Measurements from ENCODE around the gene SHISA7. TPM values are rescaled to one million over a fixed set of nuclear protein-coding genes. Genes with fewer than 3 reads are reported as not detected.

Gene SHISA7
- total RNA-seq, 1 donor from 2014 or later, result 0.10 TPM

GRCh38 chr19:55482967-55483705, 40.0 kb upstream of the SHISA7 start:
- Mint-ChIP-seq H3K9me3 (ENCODE audit: low read depth) (no peaks in the 10 kb centered on the region), H3K36me3 (ENCODE audit: insufficient read depth) (peaks cover 6% of the 10 kb centered on the region), H3K4me1 (ENCODE audit: low read depth) (peaks cover 16% of the 10 kb centered on the region), H3K27me3 (no peaks in the 10 kb centered on the region), H3K4me3 (ENCODE audit: low read depth) (no peak overlapping the region), H3K27ac (no peak overlapping the region)
- no peak for DNase-seq (ENCODE audit: low spot score, unreplicated experiment)
- TF ChIP-seq, protein P1, sequence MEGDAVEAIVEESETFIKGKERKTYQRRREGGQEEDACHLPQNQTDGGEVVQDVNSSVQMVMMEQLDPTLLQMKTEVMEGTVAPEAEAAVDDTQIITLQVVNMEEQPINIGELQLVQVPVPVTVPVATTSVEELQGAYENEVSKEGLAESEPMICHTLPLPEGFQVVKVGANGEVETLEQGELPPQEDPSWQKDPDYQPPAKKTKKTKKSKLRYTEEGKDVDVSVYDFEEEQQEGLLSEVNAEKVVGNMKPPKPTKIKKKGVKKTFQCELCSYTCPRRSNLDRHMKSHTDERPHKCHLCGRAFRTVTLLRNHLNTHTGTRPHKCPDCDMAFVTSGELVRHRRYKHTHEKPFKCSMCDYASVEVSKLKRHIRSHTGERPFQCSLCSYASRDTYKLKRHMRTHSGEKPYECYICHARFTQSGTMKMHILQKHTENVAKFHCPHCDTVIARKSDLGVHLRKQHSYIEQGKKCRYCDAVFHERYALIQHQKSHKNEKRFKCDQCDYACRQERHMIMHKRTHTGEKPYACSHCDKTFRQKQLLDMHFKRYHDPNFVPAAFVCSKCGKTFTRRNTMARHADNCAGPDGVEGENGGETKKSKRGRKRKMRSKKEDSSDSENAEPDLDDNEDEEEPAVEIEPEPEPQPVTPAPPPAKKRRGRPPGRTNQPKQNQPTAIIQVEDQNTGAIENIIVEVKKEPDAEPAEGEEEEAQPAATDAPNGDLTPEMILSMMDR (IDR thresholded peaks at IDR 0.05; ENCODE audit: unreplicated experiment), result no peak

DNA sequence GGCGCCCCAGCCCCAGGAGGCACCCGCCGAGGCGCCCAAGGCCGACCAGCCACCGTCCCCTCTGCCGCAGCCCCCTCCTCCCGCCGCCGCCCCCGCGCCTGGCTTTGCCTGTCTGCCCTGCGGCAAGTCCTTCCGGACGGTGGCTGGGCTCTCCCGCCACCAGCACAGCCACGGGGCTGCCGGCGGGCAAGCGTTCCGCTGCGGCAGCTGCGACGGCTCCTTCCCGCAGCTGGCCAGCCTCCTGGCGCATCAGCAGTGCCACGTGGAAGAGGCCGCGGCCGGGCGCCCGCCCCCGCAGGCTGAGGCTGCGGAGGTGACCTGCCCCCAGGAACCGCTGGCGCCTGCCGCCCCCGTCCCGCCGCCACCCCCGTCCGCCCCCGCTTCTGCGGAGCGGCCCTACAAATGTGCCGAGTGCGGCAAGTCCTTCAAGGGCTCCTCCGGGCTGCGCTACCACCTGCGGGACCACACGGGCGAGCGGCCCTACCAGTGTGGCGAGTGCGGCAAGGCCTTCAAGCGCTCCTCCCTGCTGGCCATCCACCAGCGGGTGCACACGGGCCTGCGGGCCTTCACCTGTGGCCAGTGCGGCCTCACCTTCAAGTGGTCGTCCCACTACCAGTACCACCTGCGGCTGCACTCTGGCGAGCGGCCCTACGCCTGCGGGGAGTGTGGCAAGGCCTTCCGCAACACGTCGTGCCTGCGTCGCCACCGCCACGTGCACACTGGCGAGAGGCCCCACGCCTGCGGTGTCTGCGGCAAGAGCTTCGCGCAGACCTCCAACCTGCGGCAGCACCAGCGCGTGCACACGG, 39.3 kb upstream of the SHISA7 start:
- H3K27ac Mint-ChIP-seq, result no peak overlapping the region
- H3K27me3 Mint-ChIP-seq, result no peaks in the 10 kb centered on the region
- TF ChIP-seq, protein P1 (IDR thresholded peaks at IDR 0.05; ENCODE audit: unreplicated experiment), result no peak
- H3K9me3 Mint-ChIP-seq (ENCODE audit: low read depth), result no peaks in the 10 kb centered on the region
- H3K4me1 Mint-ChIP-seq (ENCODE audit: low read depth), result peaks cover 18% of the 10 kb centered on the region
- no peak overlapping the region for H3K4me3 Mint-ChIP-seq (ENCODE audit: low read depth)
- no peak for DNase-seq (ENCODE audit: low spot score, unreplicated experiment)
- H3K36me3 Mint-ChIP-seq (ENCODE audit: insufficient read depth), result peaks cover 6% of the 10 kb centered on the region

GRCh38 chr19:55481794-55482155, 38.7 kb upstream of the SHISA7 start:
- H3K36me3 Mint-ChIP-seq (ENCODE audit: insufficient read depth), result peaks cover 6% of the 10 kb centered on the region
- no peak overlapping the region for H3K27ac Mint-ChIP-seq
- H3K4me1 Mint-ChIP-seq (ENCODE audit: low read depth), result peaks cover 17% of the 10 kb centered on the region
- TF ChIP-seq, protein P1 (IDR thresholded peaks at IDR 0.05; ENCODE audit: unreplicated experiment), result no peak
- no peaks in the 10 kb centered on the region for H3K27me3 Mint-ChIP-seq
- DNase-seq (ENCODE audit: low spot score, unreplicated experiment), result no peak
- H3K4me3 Mint-ChIP-seq (ENCODE audit: low read depth), result no peak overlapping the region
- H3K9me3 Mint-ChIP-seq (ENCODE audit: low read depth), result no peaks in the 10 kb centered on the region

GRCh38 chr19:55481148-55481793, 38.2 kb upstream of the SHISA7 start:
- H3K27me3 Mint-ChIP-seq, result no peaks in the 10 kb centered on the region
- DNase-seq (ENCODE audit: low spot score, unreplicated experiment), result no peak
- H3K36me3 Mint-ChIP-seq (ENCODE audit: insufficient read depth), result peaks cover 6% of the 10 kb centered on the region
- no peak overlapping the region for H3K27ac Mint-ChIP-seq
- no peak overlapping the region for H3K4me3 Mint-ChIP-seq (ENCODE audit: low read depth)
- TF ChIP-seq, protein P1 (IDR thresholded peaks at IDR 0.05; ENCODE audit: unreplicated experiment), result no peak
- peaks cover 17% of the 10 kb centered on the region for H3K4me1 Mint-ChIP-seq (ENCODE audit: low read depth)
- no peaks in the 10 kb centered on the region for H3K9me3 Mint-ChIP-seq (ENCODE audit: low read depth)
